Middle frontal gyrus (tissue), 1 donor: ENCODE measurements around the gene C12orf57.
A peak's percentile ranks its signal among the peaks of the same experiment; 100 is the strongest.

Source experiments
- DNase-seq: peaks from one replicate; pipeline ENCODE4 v3.0.0-alpha.2; 2015; ENCODE audit warnings: low spot score; ENCODE audit errors: extremely low spot score

C12orf57 gene

DNA sequence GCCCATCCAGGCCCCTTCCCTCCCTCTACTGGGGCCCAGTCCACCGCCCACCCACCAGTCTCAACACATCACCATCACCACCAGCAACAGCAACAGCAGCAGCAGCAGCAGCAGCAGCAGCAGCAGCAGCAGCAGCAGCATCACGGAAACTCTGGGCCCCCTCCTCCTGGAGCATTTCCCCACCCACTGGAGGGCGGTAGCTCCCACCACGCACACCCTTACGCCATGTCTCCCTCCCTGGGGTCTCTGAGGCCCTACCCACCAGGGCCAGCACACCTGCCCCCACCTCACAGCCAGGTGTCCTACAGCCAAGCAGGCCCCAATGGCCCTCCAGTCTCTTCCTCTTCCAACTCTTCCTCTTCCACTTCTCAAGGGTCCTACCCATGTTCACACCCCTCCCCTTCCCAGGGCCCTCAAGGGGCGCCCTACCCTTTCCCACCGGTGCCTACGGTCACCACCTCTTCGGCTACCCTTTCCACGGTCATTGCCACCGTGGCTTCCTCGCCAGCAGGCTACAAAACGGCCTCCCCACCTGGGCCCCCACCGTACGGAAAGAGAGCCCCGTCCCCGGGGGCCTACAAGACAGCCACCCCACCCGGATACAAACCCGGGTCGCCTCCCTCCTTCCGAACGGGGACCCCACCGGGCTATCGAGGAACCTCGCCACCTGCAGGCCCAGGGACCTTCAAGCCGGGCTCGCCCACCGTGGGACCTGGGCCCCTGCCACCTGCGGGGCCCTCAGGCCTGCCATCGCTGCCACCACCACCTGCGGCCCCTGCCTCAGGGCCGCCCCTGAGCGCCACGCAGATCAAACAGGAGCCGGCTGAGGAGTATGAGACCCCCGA, 7.0 kb upstream of the C12orf57 start:
- DNase-seq: no peak

- DNase-seq: peak; percentile 90
These were observed 6.1 kb upstream of the C12orf57 start for GRCh38 chr12:6937481-6938352.

- DNase-seq: no peak
These were observed 5.2 kb upstream of the C12orf57 start for GRCh38 chr12:6938353-6939190.

DNA sequence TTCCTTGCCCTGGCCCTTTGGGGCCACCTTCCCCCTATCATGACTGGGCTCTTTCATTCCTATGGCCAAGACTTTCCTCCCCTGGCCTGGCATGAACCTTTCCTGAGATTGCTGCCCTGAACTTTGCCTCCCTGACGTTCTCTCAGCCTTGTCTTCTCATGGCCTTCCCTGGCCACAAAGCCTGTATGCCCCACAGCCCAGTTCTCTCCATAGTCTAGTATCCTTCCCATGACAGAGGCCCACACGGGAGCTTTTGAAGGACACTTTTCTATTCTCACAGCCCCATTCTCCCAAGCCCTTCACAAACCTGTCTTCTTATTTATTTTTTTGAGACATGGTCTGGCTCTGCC, 4.7 kb upstream of the C12orf57 start:
- DNase-seq: no peak

GRCh38 chr12:6941267-6941666, 2.6 kb upstream of the C12orf57 start:
- DNase-seq: no peak

DNA sequence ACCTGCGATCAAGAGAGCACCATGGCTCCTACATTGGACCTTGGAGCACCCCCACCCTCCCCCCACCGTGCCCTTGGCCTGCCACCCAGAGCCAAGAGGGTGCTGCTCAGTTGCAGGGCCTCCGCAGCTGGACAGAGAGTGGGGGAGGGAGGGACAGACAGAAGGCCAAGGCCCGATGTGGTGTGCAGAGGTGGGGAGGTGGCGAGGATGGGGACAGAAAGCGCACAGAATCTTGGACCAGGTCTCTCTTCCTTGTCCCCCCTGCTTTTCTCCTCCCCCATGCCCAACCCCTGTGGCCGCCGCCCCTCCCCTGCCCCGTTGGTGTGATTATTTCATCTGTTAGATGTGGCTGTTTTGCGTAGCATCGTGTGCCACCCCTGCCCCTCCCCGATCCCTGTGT, 2.0 kb upstream of the C12orf57 start:
- DNase-seq: no peak

DNA sequence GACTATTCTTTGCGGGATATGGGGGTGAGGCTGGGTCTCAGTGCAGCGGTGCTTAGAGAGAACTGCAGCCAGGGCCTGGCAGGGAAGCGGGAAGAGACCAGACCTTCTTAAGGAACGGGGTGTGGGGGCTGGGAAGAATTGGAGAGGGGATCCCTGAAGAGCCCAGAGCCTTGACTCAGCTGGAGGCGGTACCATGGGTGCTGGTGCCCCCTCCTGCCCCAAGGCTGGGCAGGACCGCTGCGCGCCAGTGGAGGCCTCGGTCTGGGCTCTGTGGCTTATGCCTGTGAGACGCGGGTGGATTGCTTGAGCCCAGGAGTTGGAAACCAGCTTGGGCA, 1.5 kb upstream of the C12orf57 start:
- DNase-seq: no peak

- peak; percentile 88 for DNase-seq
These were observed 467 bp upstream of the C12orf57 start for GRCh38 chr12:6943389-6943721.

GRCh38 chr12:6944381-6945186, 762 bp downstream of the C12orf57 start:
- peak; percentile 89 for DNase-seq

DNA sequence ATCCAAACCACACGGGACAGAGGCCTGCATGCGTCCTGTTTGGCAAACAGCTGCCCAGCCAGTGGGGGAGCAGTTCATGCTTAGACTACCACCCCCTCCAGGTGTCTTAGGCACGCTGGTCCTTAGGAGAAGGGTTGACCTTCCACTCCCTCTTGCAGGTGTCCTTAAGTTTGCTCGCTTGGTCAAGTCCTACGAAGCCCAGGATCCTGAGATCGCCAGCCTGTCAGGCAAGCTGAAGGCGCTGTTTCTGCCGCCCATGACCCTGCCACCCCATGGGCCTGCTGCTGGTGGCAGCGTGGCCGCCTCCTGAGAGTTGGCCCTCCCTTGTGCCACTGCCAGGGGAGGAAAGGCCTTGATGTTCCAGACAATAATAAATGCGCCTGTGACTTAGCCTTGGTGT, 1.8 kb downstream of the C12orf57 start:
- DNase-seq: no peak

DNA sequence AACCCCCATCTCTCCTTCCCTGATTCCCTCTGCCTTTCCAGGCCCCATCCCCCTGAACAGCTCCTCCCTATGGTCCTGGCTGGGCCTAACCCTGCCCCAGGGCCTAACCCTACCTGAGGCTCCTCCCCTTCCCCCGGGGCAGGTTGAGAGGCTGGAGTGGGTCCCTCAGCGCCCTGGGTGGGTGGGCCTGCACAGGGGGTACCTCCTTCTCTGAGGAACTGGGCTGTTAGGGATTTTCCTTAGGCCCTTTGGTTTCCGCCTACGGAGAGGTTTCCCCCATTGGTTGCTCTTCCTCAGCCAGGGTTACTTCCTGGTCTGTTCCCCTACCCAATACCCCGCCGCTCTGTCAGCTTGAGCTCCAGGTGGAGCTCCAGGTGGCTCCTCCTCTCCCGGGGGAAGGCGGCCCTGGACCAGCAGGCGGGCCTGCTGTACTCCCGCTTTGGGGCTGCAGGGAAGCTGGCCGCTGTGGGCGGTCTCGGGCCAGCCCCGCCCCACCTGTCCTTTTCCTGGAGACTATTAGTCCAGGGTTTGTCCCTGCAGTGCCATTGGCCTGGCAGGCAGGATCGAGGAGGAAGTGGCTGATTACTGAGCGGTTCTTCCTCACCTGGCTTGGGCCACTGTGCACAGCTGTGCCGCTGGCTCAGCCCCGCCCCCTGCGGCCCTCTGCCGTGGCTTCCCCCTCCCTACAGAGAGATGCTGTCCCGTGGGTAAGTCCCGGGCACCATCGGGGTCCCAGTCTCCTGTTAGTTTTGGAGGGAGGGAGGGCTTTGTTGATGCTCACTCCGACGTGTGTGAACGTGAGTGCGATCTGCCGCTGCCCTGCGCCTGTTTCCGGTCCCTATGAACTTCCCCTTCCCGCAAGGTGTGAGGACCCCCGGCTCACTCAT, 2.5 kb downstream of the C12orf57 start:
- DNase-seq: no peak

DNA sequence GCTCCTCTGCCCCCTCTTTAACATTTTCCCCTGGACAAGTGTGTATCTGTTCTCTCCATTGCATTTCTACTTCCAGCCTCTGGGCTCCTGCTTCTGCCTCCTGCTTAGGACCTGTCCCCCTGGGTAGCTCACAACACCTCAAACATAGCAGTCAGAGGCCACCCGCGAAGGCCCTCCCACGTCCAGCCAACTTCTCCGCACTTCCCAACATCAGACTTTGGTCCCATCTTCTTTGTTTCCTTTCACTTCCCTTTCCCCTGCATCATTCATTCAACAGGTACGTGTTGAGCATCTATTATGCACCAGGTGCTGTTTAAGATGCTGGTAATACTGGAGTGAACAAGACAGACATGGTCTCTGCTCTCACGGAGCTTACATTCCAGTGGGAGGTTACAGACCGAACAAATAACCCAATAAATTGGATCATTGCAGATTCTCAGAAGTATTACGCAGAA, 3.1 kb downstream of the C12orf57 start:
- DNase-seq: no peak

DNA sequence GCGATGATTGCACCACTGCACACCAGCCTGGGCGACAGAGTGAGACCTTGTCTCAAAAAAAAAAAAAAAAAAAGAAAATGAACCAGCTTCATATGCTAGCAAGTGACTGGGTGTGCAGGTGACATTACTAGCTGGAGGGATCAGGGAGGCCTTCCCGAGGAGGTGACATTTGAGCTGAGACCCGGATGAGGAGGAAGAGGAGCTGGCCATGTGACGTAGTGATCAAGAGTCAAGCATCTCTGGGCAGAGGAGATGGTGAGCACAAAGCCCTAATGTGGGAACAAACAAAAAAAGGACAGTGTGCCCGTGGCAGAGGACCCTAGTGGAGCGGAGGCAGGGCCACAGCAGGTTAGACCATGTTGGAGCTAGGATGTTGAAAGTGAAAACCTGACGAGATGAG, 3.8 kb downstream of the C12orf57 start:
- DNase-seq: no peak

- no peak for DNase-seq
These were observed 5.2 kb downstream of the C12orf57 start for GRCh38 chr12:6948873-6949594.

DNA sequence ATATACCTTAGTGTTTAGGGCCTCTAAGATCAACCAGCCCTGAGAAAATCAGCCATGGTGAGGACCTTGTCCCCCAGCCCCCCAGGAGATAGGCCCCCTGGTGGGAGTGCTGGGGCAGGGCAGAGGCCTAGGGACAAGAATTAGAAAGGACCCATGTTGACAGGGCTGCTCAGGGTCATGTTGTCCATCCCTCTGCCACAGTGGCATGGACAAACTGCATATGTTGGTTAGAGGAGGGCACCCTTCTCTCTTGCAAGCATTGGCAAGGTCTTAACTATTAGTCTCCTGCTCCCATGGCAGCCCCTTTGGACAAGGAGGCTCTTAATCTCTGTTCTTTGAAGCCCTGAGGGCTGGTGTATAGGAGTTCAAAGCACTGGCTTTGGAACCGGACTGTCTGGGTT, 6.6 kb downstream of the C12orf57 start:
- DNase-seq: no peak

DNA sequence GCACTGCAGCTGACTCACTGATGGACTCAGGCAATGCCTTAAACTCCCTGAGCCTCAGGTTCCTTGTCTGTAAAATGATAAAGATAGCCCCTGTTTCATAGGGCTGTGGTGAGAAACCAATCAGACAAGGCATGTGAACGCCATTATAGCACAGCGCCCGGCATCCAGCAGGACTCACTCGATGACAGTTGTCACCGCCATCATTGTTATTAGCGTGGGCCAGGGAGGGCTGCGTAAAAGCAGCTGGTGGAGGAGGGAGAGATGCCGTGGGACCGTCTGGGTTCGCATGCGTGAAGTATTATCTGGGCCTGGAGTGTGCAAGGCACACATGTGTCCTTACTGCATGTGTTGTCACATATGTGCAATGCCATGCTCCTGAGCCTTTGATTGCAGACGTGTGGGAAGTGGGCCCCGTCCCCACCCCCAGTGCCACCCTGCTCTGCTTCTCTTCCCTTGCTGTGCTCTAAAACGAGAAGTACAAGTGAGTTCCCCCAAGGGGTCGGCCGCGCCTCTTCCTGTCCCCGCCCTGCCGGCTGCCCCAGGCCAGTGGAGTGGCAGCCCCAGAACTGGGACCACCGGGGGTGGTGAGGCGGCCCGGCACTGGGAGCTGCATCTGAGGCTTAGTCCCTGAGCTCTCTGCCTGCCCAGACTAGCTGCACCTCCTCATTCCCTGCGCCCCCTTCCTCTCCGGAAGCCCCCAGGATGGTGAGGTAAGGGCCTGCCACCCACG, 7.2 kb downstream of the C12orf57 start, which contains the start of gene PTPN6:
Gene PTPN6, plus strand, starts transcription at position 546 of the 730 bp plus-strand sequence. Its CDS starts 157 bp downstream, at position 703.
- DNase-seq: no peak

GRCh38 chr12:6951551-6952120, 7.8 kb downstream of the C12orf57 start:
- no peak for DNase-seq
